GM12873 (cell line): ENCODE results near the gene DCLK3.

Experiments used
- TF ChIP-seq, protein P1 (sequence below): IDR thresholded peaks from 2 replicates; pipeline ENCODE4 v1.5.1; 2012; ENCODE audit warnings: low read depth, mild to moderate bottlenecking, moderate library complexity, low read length, control low read depth; ENCODE audit not compliant: insufficient read depth; ENCODE audit errors: missing control alignments

DCLK3 gene

DNA sequence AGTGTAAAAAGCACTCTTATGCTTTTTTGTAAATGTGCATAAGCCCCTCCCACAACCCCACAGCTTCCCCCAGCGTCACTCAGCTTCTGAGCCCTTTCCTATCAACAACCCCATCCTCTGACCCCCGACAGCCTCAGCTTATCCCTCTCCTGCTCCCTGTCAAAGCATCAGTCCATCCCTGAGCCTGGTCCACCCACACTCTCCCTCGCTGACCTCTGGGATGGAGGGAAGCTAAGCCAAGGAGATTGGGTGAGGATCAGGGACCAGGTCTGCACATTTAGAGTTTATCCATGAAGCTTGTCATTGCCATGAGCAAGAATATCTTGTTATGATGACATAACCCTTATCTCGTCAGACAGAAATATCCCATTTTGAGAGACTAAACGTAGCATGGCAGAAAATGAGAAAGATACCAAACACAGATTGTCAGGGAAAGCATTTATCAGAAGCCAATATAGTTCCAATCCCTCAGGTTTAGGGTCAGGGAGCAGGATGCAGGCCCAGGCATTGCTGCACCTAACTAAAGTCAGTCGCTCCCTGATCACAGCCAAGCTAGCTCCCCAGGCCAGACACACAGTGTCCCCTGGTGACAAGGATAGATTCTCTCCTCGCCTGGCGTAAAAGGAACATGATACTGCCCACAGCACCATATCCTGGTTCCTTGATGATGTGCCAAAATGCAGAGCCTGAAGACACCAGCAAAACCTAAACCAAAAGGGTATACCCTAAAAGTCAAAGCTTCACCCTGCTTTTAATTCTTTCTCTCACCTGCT lies 66.9 kb downstream of the DCLK3 start:
- TF ChIP-seq, protein P1, sequence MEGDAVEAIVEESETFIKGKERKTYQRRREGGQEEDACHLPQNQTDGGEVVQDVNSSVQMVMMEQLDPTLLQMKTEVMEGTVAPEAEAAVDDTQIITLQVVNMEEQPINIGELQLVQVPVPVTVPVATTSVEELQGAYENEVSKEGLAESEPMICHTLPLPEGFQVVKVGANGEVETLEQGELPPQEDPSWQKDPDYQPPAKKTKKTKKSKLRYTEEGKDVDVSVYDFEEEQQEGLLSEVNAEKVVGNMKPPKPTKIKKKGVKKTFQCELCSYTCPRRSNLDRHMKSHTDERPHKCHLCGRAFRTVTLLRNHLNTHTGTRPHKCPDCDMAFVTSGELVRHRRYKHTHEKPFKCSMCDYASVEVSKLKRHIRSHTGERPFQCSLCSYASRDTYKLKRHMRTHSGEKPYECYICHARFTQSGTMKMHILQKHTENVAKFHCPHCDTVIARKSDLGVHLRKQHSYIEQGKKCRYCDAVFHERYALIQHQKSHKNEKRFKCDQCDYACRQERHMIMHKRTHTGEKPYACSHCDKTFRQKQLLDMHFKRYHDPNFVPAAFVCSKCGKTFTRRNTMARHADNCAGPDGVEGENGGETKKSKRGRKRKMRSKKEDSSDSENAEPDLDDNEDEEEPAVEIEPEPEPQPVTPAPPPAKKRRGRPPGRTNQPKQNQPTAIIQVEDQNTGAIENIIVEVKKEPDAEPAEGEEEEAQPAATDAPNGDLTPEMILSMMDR: no peak

GRCh38 chr3:36696799-36697198 lies 67.6 kb downstream of the DCLK3 start:
- TF ChIP-seq, protein P1: no peak

DNA sequence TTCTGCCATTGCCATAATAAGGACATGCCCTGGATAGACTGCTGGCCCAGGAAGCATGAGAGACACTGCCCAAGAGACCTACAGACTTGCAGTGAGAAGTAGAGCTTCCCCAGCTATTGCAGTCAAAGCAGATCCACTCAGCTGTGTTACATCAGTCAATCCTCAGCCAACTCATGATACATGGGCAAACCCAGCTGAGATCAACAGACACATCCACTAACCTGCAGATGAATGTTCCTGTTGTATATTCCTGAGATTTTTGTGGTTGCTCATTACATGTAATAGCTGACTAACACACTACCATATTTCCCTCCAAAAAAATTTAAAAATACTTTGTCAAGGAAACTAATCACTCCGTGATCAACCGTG lies 68.6 kb downstream of the DCLK3 start:
- TF ChIP-seq, protein P1: no peak

- TF ChIP-seq, protein P1: no peak
Measured at GRCh38 chr3:36695113-36695768, 69.1 kb downstream of the DCLK3 start.

GRCh38 chr3:36693670-36694069 lies 70.7 kb downstream of the DCLK3 start:
- TF ChIP-seq, protein P1: no peak

DNA sequence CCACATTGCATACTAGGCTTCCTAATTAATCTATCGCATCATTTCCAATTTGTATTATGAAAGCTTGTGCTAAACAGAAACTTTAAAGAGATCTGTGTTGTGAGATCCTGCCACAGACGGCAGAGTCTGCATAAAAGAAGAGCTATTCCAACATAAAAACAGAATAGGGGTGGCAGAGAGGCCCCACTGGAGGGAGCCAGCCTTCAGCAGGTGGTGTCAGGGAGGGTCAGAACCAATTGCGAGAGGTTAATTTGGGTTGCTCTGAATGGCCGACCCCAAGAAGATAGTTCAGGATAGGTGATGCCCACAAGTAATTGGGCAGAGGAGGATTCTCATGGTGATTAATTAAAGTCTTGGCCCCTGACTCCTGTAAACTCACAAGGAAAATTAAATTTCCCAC lies 74.8 kb downstream of the DCLK3 start:
- TF ChIP-seq, protein P1: no peak

DNA sequence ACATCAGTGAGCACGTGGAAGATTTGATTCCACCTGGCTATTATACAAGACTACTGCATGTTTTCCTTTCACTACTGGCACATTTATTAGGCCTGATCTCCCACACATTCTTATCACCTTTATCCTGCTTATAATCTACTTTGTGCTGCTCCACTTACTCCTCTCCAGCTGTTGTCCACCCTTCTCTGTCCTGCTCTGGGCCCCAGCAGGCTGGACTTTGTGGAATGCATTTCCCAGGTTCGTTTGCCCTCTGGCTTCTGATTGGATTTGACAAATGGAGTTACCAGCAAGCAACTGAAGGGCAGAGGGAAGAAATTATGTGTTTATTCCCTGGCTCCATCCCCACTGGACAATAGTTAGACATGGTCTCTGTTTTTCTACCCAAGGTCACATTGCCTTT lies 75.5 kb downstream of the DCLK3 start:
- TF ChIP-seq, protein P1: no peak
